Measurements from ENCODE around the gene AHRR.

GRCh38 chr5:354581-355378 lies 33.3 kb downstream of the AHRR start:
- no peak for TF ChIP-seq KDM1A (IDR thresholded peaks at IDR 0.05; ENCODE audit: borderline replicate concordance)
- TF ChIP-seq CTCF (IDR thresholded peaks at IDR 0.05 in 2 of 3, conservative IDR thresholded peaks at IDR 0.05 in 1 of 3; ENCODE audit: control insufficient read depth in 2 of 3, extremely low read depth in 1 of 3, insufficient read depth in 1 of 3, low read depth in 3 of 3, low read length in 3 of 3), result no peak
- TF ChIP-seq REST (IDR thresholded peaks at IDR 0.05; ENCODE audit: low read depth, low read length), result no peak
- TF ChIP-seq POLR2A (IDR thresholded peaks at IDR 0.05; ENCODE audit: low read depth, low read length), result no peak
- TF ChIP-seq ELK1 (IDR thresholded peaks at IDR 0.05; ENCODE audit: low read depth, low read length), result no peak
- TF ChIP-seq HDAC6 (IDR thresholded peaks at IDR 0.05; ENCODE audit: unreplicated experiment), result no peak
- TF ChIP-seq YY1 (IDR thresholded peaks at IDR 0.05; ENCODE audit: low read depth, low read length), result no peak
- TF ChIP-seq LARP7 (IDR thresholded peaks at IDR 0.05), result no peak

All from GM12878 (cell line).